Skeletal muscle satellite cell (primary cell): ENCODE results near the gene IL36B.

ENCODE experiments used
- H3K27me3 ChIP-seq: 2 replicates; pipeline ENCODE4 v1.7.0; 2013; ENCODE audit warnings: low read length; ENCODE audit not compliant: control insufficient read depth, insufficient read depth
- H3K36me3 ChIP-seq: 2 replicates; pipeline ENCODE4 v1.7.0; 2013; ENCODE audit warnings: mild to moderate bottlenecking, control low read depth, low read length; ENCODE audit not compliant: insufficient read depth
- H3K4me1 ChIP-seq: 2 replicates; pipeline ENCODE4 v1.7.0; 2013; ENCODE audit warnings: low read length; ENCODE audit not compliant: control insufficient read depth, insufficient read depth
- H3K4me2 ChIP-seq: 2 replicates; pipeline ENCODE4 v1.7.0; 2013; ENCODE audit warnings: mild to moderate bottlenecking, low read length
- H3K4me3 ChIP-seq: 2 replicates; pipeline ENCODE4 v1.7.0; 2013; ENCODE audit warnings: low read length
- H3K9ac ChIP-seq: 2 replicates; pipeline ENCODE4 v1.7.0; 2013; ENCODE audit warnings: mild to moderate bottlenecking, low read depth, low read length, moderate library complexity
- H3K9me3 ChIP-seq: replicated peaks from 2 replicates; pipeline ENCODE4 v1.7.0; 2013; ENCODE audit warnings: mild to moderate bottlenecking, control low read depth, low read length

The IL36B gene

GRCh38 chr2:112997151-112997550 lies 55.5 kb downstream of the IL36B start:
- no peak overlapping the region for H3K4me3 ChIP-seq

GRCh38 chr2:112996635-112997034 lies 56.0 kb downstream of the IL36B start:
- no peak overlapping the region for H3K4me3 ChIP-seq

More at GRCh38 chr2:112997151-112997550, 55.5 kb downstream of the IL36B start:
- Histone ChIP-seq H3K9ac (no peak overlapping the region), H3K4me1 (no peaks in the 10 kb centered on the region), H3K27me3 (no peaks in the 10 kb centered on the region), H3K36me3 (no peaks in the 10 kb centered on the region), H3K9me3 (no peaks in the 10 kb centered on the region), H3K4me2 (no peak overlapping the region)

GRCh38 chr2:112995346-112995920 lies 57.2 kb downstream of the IL36B start:
- no peaks in the 10 kb centered on the region for H3K27me3 ChIP-seq
- H3K9ac ChIP-seq = no peak overlapping the region
- H3K9me3 ChIP-seq = no peaks in the 10 kb centered on the region
- H3K4me3 ChIP-seq = no peak overlapping the region
- no peak overlapping the region for H3K4me2 ChIP-seq
- no peaks in the 10 kb centered on the region for H3K4me1 ChIP-seq
- no peaks in the 10 kb centered on the region for H3K36me3 ChIP-seq

More at GRCh38 chr2:112996635-112997034, 56.0 kb downstream of the IL36B start:
- Histone ChIP-seq H3K27me3 (no peaks in the 10 kb centered on the region), H3K4me2 (no peak overlapping the region), H3K36me3 (no peaks in the 10 kb centered on the region), H3K4me1 (no peaks in the 10 kb centered on the region), H3K9ac (no peak overlapping the region), H3K9me3 (no peaks in the 10 kb centered on the region)

GRCh38 chr2:112994648-112995047 lies 58.0 kb downstream of the IL36B start:
- Histone ChIP-seq H3K4me3 (no peak overlapping the region), H3K9me3 (peaks cover 2% of the 10 kb centered on the region), H3K4me2 (no peak overlapping the region), H3K36me3 (no peaks in the 10 kb centered on the region), H3K9ac (no peak overlapping the region), H3K4me1 (no peaks in the 10 kb centered on the region), H3K27me3 (no peaks in the 10 kb centered on the region)

GRCh38 chr2:112993831-112994230 lies 58.8 kb downstream of the IL36B start:
- H3K27me3 ChIP-seq = no peaks in the 10 kb centered on the region
- H3K4me3 ChIP-seq = no peak overlapping the region
- H3K36me3 ChIP-seq = no peaks in the 10 kb centered on the region
- H3K9me3 ChIP-seq = peaks cover 6% of the 10 kb centered on the region
- H3K9ac ChIP-seq = no peak overlapping the region
- H3K4me2 ChIP-seq = no peak overlapping the region
- H3K4me1 ChIP-seq = no peaks in the 10 kb centered on the region

GRCh38 chr2:112989611-112990010 lies 63.1 kb downstream of the IL36B start:
- Histone ChIP-seq H3K4me1 (no peaks in the 10 kb centered on the region), H3K9me3 (peaks cover 6% of the 10 kb centered on the region), H3K27me3 (peaks cover 4% of the 10 kb centered on the region), H3K4me2 (no peak overlapping the region), H3K9ac (no peak overlapping the region), H3K36me3 (no peaks in the 10 kb centered on the region), H3K4me3 (no peak overlapping the region)

GRCh38 chr2:112985090-112985489 lies 67.6 kb downstream of the IL36B start:
- no peak overlapping the region for H3K4me2 ChIP-seq
- H3K9me3 ChIP-seq = peaks cover 6% of the 10 kb centered on the region

GRCh38 chr2:112980537-112980936 lies 72.1 kb downstream of the IL36B start:
- Histone ChIP-seq H3K36me3 (no peaks in the 10 kb centered on the region), H3K9me3 (no peaks in the 10 kb centered on the region), H3K4me1 (no peaks in the 10 kb centered on the region), H3K9ac (no peak overlapping the region), H3K27me3 (peaks cover 54% of the 10 kb centered on the region), H3K4me2 (no peak overlapping the region), H3K4me3 (no peak overlapping the region)

More at GRCh38 chr2:112985090-112985489, 67.6 kb downstream of the IL36B start:
- H3K4me1 ChIP-seq = no peaks in the 10 kb centered on the region
- peaks cover 35% of the 10 kb centered on the region for H3K27me3 ChIP-seq
- H3K36me3 ChIP-seq = no peaks in the 10 kb centered on the region
- H3K9ac ChIP-seq = no peak overlapping the region
- H3K4me3 ChIP-seq = no peak overlapping the region

GRCh38 chr2:112979731-112980130 lies 72.9 kb downstream of the IL36B start:
- Histone ChIP-seq H3K27me3 (peaks cover 52% of the 10 kb centered on the region), H3K36me3 (no peaks in the 10 kb centered on the region), H3K4me1 (no peaks in the 10 kb centered on the region), H3K9ac (no peak overlapping the region), H3K4me3 (no peak overlapping the region), H3K4me2 (no peak overlapping the region), H3K9me3 (no peaks in the 10 kb centered on the region)

- Histone ChIP-seq H3K9me3 (no peaks in the 10 kb centered on the region), H3K27me3 (peaks cover 43% of the 10 kb centered on the region), H3K4me3 (no peak within 1 kb of the TSS), H3K36me3 (no peaks in the 10 kb centered on the region), H3K9ac (no peak within 1 kb of the TSS), H3K4me1 (no peaks in the 10 kb centered on the region), H3K4me2 (no peak within 1 kb of the TSS)
These were observed 75.1 kb downstream of the IL36B start, which contains the start of gene IL36G for GRCh38 chr2:112977559-112978056. Gene IL36G, plus strand, starts transcription at chr2:112978006. Its CDS starts 633 bp downstream, at chr2:112978639.
